Neural cell (in vitro differentiated cells): ENCODE data around the gene PRCP. TPM values are rescaled to one million over a fixed set of nuclear protein-coding genes. Genes with fewer than 3 reads are reported as not detected.

Source experiments
- H2AFZ ChIP-seq: fragments of 200-600, 300-800 bp; sonication (generic), shearing (Covaris generic); 2 replicates; pipeline ENCODE4 v1.6.0; 2014; ENCODE audit warnings: low read depth, mild to moderate bottlenecking, antibody characterized with exemption, low read length, moderate library complexity
- H3F3A ChIP-seq: fragments of 200-600 bp; shearing (Covaris generic); 2 replicates; pipeline ENCODE4 v1.6.1; 2016; ENCODE audit warnings: mild to moderate bottlenecking, moderate library complexity, mixed read lengths, antibody characterized with exemption, low read length; ENCODE audit not compliant: insufficient read depth, poor library complexity, severe bottlenecking
- H3K27ac ChIP-seq: fragments of 200-600, 300-800 bp; sonication (generic), shearing (Covaris generic); 2 replicates; pipeline ENCODE4 v1.5.1; 2014; ENCODE audit warnings: mild to moderate bottlenecking, low read length, moderate library complexity
- H3K27me3 ChIP-seq: fragments of 300-800, 200-600 bp; sonication (generic), shearing (Covaris generic); 2 replicates; pipeline ENCODE4 v1.6.0; 2014; ENCODE audit warnings: mild to moderate bottlenecking, low read depth, low read length, moderate library complexity; ENCODE audit not compliant: insufficient read depth
- H3K36me3 ChIP-seq: fragments of 300-800, 200-600 bp; sonication (generic), shearing (Covaris generic); 2 replicates; pipeline ENCODE4 v1.5.1; 2014; ENCODE audit warnings: mild to moderate bottlenecking, antibody characterized with exemption, low read length, moderate library complexity; ENCODE audit not compliant: insufficient read depth
- H3K4me2 ChIP-seq: fragments of 300-800, 200-600 bp; sonication (generic), shearing (Covaris generic); 2 replicates; pipeline ENCODE4 v1.6.0; 2014; ENCODE audit warnings: mild to moderate bottlenecking, low read length
- H3K4me3 ChIP-seq: fragments of 300-800, 200-600 bp; sonication (generic), shearing (Covaris generic); 2 replicates; pipeline ENCODE4 v1.5.1; 2014; ENCODE audit warnings: mild to moderate bottlenecking, low read length, moderate library complexity
- H3K79me2 ChIP-seq: fragments of 200-600 bp; shearing (Covaris generic); replicated peaks from 2 replicates; pipeline ENCODE4 v1.6.0; 2014; ENCODE audit warnings: mild to moderate bottlenecking, low read length, moderate library complexity; ENCODE audit not compliant: insufficient read depth
- H3K9ac ChIP-seq: fragments of 300-800, 200-600 bp; sonication (generic), shearing (Covaris generic); 2 replicates; pipeline ENCODE4 v1.6.1; 2016; ENCODE audit warnings: mild to moderate bottlenecking, low read length, mixed read lengths
- H3K9me2 ChIP-seq: fragments of 200-600 bp; shearing (Covaris generic); 2 replicates; pipeline ENCODE4 v1.6.1; 2016; ENCODE audit warnings: mild to moderate bottlenecking, low read length, mixed read lengths; ENCODE audit not compliant: insufficient read depth
- H3K9me3 ChIP-seq: fragments of 200-600, 300-800 bp; sonication (generic), shearing (Covaris generic); 2 replicates; pipeline ENCODE4 v1.6.1; 2016; ENCODE audit warnings: mild to moderate bottlenecking, mixed run types, low read length, moderate library complexity, mixed read lengths
- H4K20me1 ChIP-seq: fragments of 200-600 bp; shearing (Covaris generic); 2 replicates; pipeline ENCODE4 v1.6.1; 2016; ENCODE audit warnings: mild to moderate bottlenecking, mixed run types; ENCODE audit not compliant: insufficient read depth
- CTCF ChIP-seq: fragments of 450-650 bp; IDR thresholded peaks from 2 replicates; pipeline ENCODE4 v1.5.1; 2014; ENCODE audit warnings: antibody characterized with exemption, mild to moderate bottlenecking, moderate library complexity; ENCODE audit not compliant: poor library complexity, severe bottlenecking
- EP300 ChIP-seq: fragments of 450-650 bp; conservative IDR thresholded peaks from 2 replicates; pipeline ENCODE4 v1.6.1; 2014; ENCODE audit warnings: antibody characterized with exemption, mild to moderate bottlenecking, moderate library complexity; ENCODE audit not compliant: poor library complexity, severe bottlenecking
- EZH2 ChIP-seq: fragments of 200-600, 300-800 bp; shearing (Covaris generic), sonication (generic); IDR thresholded peaks from 2 replicates; pipeline ENCODE4 v1.6.1; 2014; ENCODE audit warnings: antibody characterized with exemption, low read length, borderline replicate concordance, mild to moderate bottlenecking; ENCODE audit not compliant: insufficient read depth, poor library complexity, severe bottlenecking
- MXI1 ChIP-seq: fragments of 450-650 bp; conservative IDR thresholded peaks from 2 replicates; pipeline ENCODE4 v1.6.1; 2014; ENCODE audit warnings: antibody characterized with exemption, mild to moderate bottlenecking; ENCODE audit not compliant: poor library complexity, severe bottlenecking
- POLR2AphosphoS5 ChIP-seq: IDR thresholded peaks from 2 replicates; pipeline ENCODE4 v1.6.1; 2012
- RAD21 ChIP-seq: fragments of 450-650 bp; conservative IDR thresholded peaks from 2 replicates; pipeline ENCODE4 v1.6.1; 2014; ENCODE audit warnings: antibody characterized with exemption, mild to moderate bottlenecking, moderate library complexity
- REST ChIP-seq: IDR thresholded peaks from 2 replicates; pipeline ENCODE4 v1.6.1; 2012; ENCODE audit warnings: borderline replicate concordance
- SMC3 ChIP-seq: fragments of 450-650 bp; conservative IDR thresholded peaks from 2 replicates; pipeline ENCODE4 v1.6.1; 2014; ENCODE audit warnings: antibody characterized with exemption, mild to moderate bottlenecking, moderate library complexity; ENCODE audit not compliant: poor library complexity
- TAF1 ChIP-seq: IDR thresholded peaks from 2 replicates; pipeline ENCODE4 v1.6.1; 2012; ENCODE audit warnings: low read depth
- polyA plus RNA-seq: library from polyadenylated mRNA; depleted of rRNA; stranded (reverse); fragments of >200 nt; gene quantifications from 2 replicates; pipeline ENCODE4 v1.2.3, GENCODE V29; 2014

The PRCP gene
- polyA plus RNA-seq, 1 donor from 2014 or later, result 6.1 TPM

GRCh38 chr11:82787981-82788380, 112.2 kb downstream of the PRCP start:
- no peaks in the 10 kb centered on the region for H3K9me2 ChIP-seq
- H3K79me2 ChIP-seq, result no peaks in the 10 kb centered on the region
- H3K4me3 ChIP-seq, result no peak overlapping the region
- no peak overlapping the region for H3K9ac ChIP-seq
- TF ChIP-seq REST, result no peak
- no peak for TF ChIP-seq CTCF
- no peak for TF ChIP-seq SMC3
- TF ChIP-seq RAD21, result no peak
- no peak for TF ChIP-seq EP300
- no peak for TF ChIP-seq TAF1
- no peak for TF ChIP-seq POLR2AphosphoS5
- no peak overlapping the region for H3K4me2 ChIP-seq
- H3K27ac ChIP-seq, result no peak overlapping the region
- no peak overlapping the region for H2AFZ ChIP-seq
- no peaks in the 10 kb centered on the region for H3K27me3 ChIP-seq
- no peaks in the 10 kb centered on the region for H4K20me1 ChIP-seq
- no peaks in the 10 kb centered on the region for H3K9me3 ChIP-seq
- H3F3A ChIP-seq, result no peaks in the 10 kb centered on the region
- H3K36me3 ChIP-seq, result no peaks in the 10 kb centered on the region

- Histone ChIP-seq H3F3A (no peaks in the 10 kb centered on the region), H3K79me2 (no peaks in the 10 kb centered on the region), H3K4me3 (no peak overlapping the region), H2AFZ (no peak overlapping the region), H3K27ac (no peak overlapping the region), H3K27me3 (no peaks in the 10 kb centered on the region), H3K36me3 (no peaks in the 10 kb centered on the region), H3K4me2 (no peak overlapping the region), H4K20me1 (no peaks in the 10 kb centered on the region), H3K9me3 (no peaks in the 10 kb centered on the region), H3K9ac (no peak overlapping the region), H3K9me2 (no peaks in the 10 kb centered on the region)
- TF ChIP-seq MXI1 (no peak), SMC3 (no peak), EP300 (no peak), TAF1 (no peak), EZH2 (no peak), POLR2AphosphoS5 (no peak), RAD21 (no peak), CTCF (no peak), REST (no peak)
Measured at GRCh38 chr11:82786836-82787235, 113.4 kb downstream of the PRCP start.
